K562 (cell line): ENCODE data around the gene SLC37A3. TPM values are rescaled to one million over a fixed set of nuclear protein-coding genes. Genes with fewer than 3 reads are reported as not detected.

Experiments
- ATAC-seq: fragments of 200-7000 bp; cut with Tn5 transposase; 3 replicates; pipeline ENCODE4 v1.9.1; 2020; ENCODE audit warnings: moderate library complexity
- BruUV-seq: library from RNA; stranded (reverse); fragments of 400-500 nt; replicated peaks from 2 replicates; lab custom pipeline; 2021; lab: Mats Ljungman, UMichigan
- CTCF ChIA-PET: fragments of 300-600 bp; formaldehyde crosslinking; extraction: SDS; loops from one replicate; lab custom pipeline; 2021; ENCODE audit warnings: low intra/inter-chr PET ratio; lab: Yijun Ruan, JAX
- POLR2A ChIA-PET: fragments of 300-600, 350-650 bp; sonication (Branson Sonifier 250); formaldehyde crosslinking; extraction: SDS; loops from one replicate; lab custom pipeline; 2021; ENCODE audit warnings: antibody characterized with exemption, inconsistent platforms; lab: Yijun Ruan, JAX
- DNase-seq, 4 experiments: peaks; one replicate each; pipeline versions ENCODE4 v3.0.0 to v3.0.0-alpha.2; 2011 to 2018; ENCODE audit warnings: low spot score in 3 of 4, mixed read lengths in 3 of 4; ENCODE audit errors: extremely low read depth in 1 of 4
- FAIRE-seq: peaks from 2 replicates; lab custom pipeline; 2011; peaks lifted over from hg19 to GRCh38; lab: Jason Lieb, UNC
- H2AFZ ChIP-seq: 2 replicates; pipeline ENCODE4 v1.6.0; 2011; ENCODE audit warnings: low read depth, low read length, control low read depth, inconsistent platforms
- H3K27ac ChIP-seq: fragments of 200-600 bp; 3 replicates; pipeline ENCODE4 v1.8.0; 2011; ENCODE audit warnings: low read depth, mild to moderate bottlenecking, control low read depth, inconsistent platforms, low read length, moderate library complexity, mixed read lengths; ENCODE audit errors: extremely low read depth
- H3K27me3 ChIP-seq, 2 experiments: fragments of 300-600 bp in 1 of 2; 2 replicates in 1 of 2; 3 replicates in 1 of 2; pipeline versions ENCODE4 v1.6.0 to v1.8.0; 2011; ENCODE audit warnings: inconsistent platforms in 2 of 2, low read length in 2 of 2, mild to moderate bottlenecking in 1 of 2, mixed read lengths in 1 of 2, moderate library complexity in 1 of 2; ENCODE audit not compliant: control insufficient read depth in 2 of 2, insufficient read depth in 2 of 2
- H3K36me3 ChIP-seq: fragments of 300-600 bp; 3 replicates; pipeline ENCODE4 v1.8.0; 2011; ENCODE audit warnings: mild to moderate bottlenecking, low read length, inconsistent platforms; ENCODE audit not compliant: control insufficient read depth, insufficient read depth
- H3K4me1 ChIP-seq, 2 experiments: fragments of 200-600 bp in 1 of 2; replicated peaks in 1 of 2; 2 replicates in 1 of 2; 3 replicates in 1 of 2; pipeline versions ENCODE4 v1.5.1 to v1.8.0; 2011; ENCODE audit warnings: inconsistent platforms in 2 of 2, low read length in 2 of 2, mild to moderate bottlenecking in 1 of 2, mixed read lengths in 1 of 2, moderate library complexity in 1 of 2; ENCODE audit not compliant: control insufficient read depth in 2 of 2, insufficient read depth in 2 of 2
- H3K4me2 ChIP-seq: 2 replicates; pipeline ENCODE4 v1.6.1; 2011; ENCODE audit warnings: low read length, control low read depth, inconsistent platforms, mixed read lengths; ENCODE audit not compliant: insufficient read depth
- H3K4me3 ChIP-seq: fragments of 200-600 bp; sonication (generic), shearing (Covaris generic); 2 replicates; pipeline ENCODE4 v1.5.1; 2016; ENCODE audit warnings: control low read depth, inconsistent platforms
- H3K79me2 ChIP-seq: fragments of 200-600 bp; 3 replicates; pipeline ENCODE4 v1.8.0; 2011; ENCODE audit warnings: low read length, inconsistent platforms; ENCODE audit not compliant: control insufficient read depth, insufficient read depth
- H3K9ac ChIP-seq, 2 experiments: 2 replicates each; pipeline versions ENCODE4 v1.6.0 to v1.6.1; 2011; ENCODE audit warnings: low read depth in 2 of 2, low read length in 2 of 2, control low read depth in 1 of 2, inconsistent platforms in 1 of 2, mild to moderate bottlenecking in 1 of 2, mixed read lengths in 1 of 2; ENCODE audit not compliant: insufficient read depth in 1 of 2
- H3K9me1 ChIP-seq: one replicate; pipeline ENCODE4 v1.6.0; 2011; ENCODE audit warnings: inconsistent platforms, mild to moderate bottlenecking, low read length, moderate library complexity; ENCODE audit not compliant: control insufficient read depth, insufficient read depth
- H3K9me3 ChIP-seq: replicated peaks from 2 replicates; pipeline ENCODE4 v1.5.1; 2011; ENCODE audit warnings: low read depth, low read length, inconsistent platforms; ENCODE audit not compliant: control insufficient read depth, insufficient read depth
- H4K20me1 ChIP-seq: replicated peaks from 2 replicates; pipeline ENCODE4 v1.6.1; 2011; ENCODE audit warnings: low read length, inconsistent platforms, mixed read lengths; ENCODE audit not compliant: control insufficient read depth, insufficient read depth
- AFF1 ChIP-seq, 2 experiments: fragments of 450-650 bp; IDR thresholded peaks; 2 replicates each; pipeline ENCODE4 v1.6.1; 2018; ENCODE audit warnings: mild to moderate bottlenecking in 2 of 2, low read depth in 1 of 2; ENCODE audit not compliant: partially characterized antibody in 2 of 2
- E4F1 ChIP-seq: fragments of 250-450 bp; sonication (Bioruptor Pico); IDR thresholded peaks from 2 replicates; pipeline ENCODE4 v1.5.0; 2021; ENCODE audit warnings: mild to moderate bottlenecking, borderline replicate concordance
- HCFC1 ChIP-seq: IDR thresholded peaks from 2 replicates; pipeline ENCODE4 v1.6.1; 2012; ENCODE audit warnings: low read depth, low read length, improper control_type of control experiment
- HNRNPK ChIP-seq: fragments of 200-400 bp; formaldehyde crosslinking; IDR thresholded peaks from one replicate; pipeline ENCODE4 v1.6.1; 2018; ENCODE audit warnings: mild to moderate bottlenecking, low read depth, low read length; ENCODE audit not compliant: poor library complexity, severe bottlenecking
- SLC30A9 ChIP-seq: fragments of 250-450 bp; sonication (Bioruptor Pico); IDR thresholded peaks from 2 replicates; pipeline ENCODE4 v1.8.0; 2022; ENCODE audit warnings: mild to moderate bottlenecking, moderate library complexity
- ZKSCAN3 ChIP-seq: fragments of 250-450 bp; sonication (Bioruptor Pico); IDR thresholded peaks from 2 replicates; pipeline ENCODE4 v1.4.0; 2020
- WGBS: fragments of 100-300 bp; shearing (Covaris generic); methylation state at CpG from one replicate; pipeline ENCODE4 v1.1.6; 2016; ENCODE audit warnings: low coverage, mixed read lengths; ENCODE audit not compliant: insufficient coverage; ENCODE audit errors: missing lambda C conversion rate; 5-methylcytosine and 5-hydroxymethylcytosine counted together
- in situ Hi-C: fragments of 300-500 bp; cut with MboI; formaldehyde crosslinking; loops from 4 replicates; pipeline ENCODE4 v1.15.0; 2018; ENCODE audit warnings: inconsistent platforms, mixed read lengths
- intact Hi-C: fragments of 100-400 bp; cut with micrococcal nuclease; formaldehyde crosslinking; loops from 2 replicates; pipeline ENCODE4 v1.14.2; 2022
- polyA plus RNA-seq, 8 experiments: library from polyadenylated mRNA; depleted of rRNA in 4 of 8; stranded (reverse) in 5 of 8; unstranded in 3 of 8; fragments of >200 nt; fragmentation: Nextera tagmentation in 2 of 8; fragmentation: Illumina TruSeq in 1 of 8; extraction: Ambion mirVana in 2 of 8; extraction: Trizol in 1 of 8; gene quantifications; 2 replicates each; pipeline versions ENCODE4 v1.2.1 to v1.2.3, GENCODE V29; 2011 to 2014; ENCODE audit warnings: inconsistent platforms in 1 of 8, missing spikeins in 1 of 8
- total RNA-seq, 7 experiments: library from RNA; depleted of rRNA in 6 of 7; stranded (reverse); fragments of >200 nt in 6 of 7; fragmentation: Illumina TruSeq in 2 of 7; extraction: Trizol in 2 of 7; gene quantifications; 2 replicates each; pipeline versions ENCODE4 v1.2.1 to v1.2.3, GENCODE V29; 2011 to 2021; ENCODE audit warnings: low replicate concordance in 1 of 7
- TF ChIP-seq, protein P1 (sequence below), 2 experiments: fragments of 450-650 bp in 1 of 2; IDR thresholded peaks; 2 replicates each; pipeline ENCODE4 v1.6.1; 2011 to 2017; ENCODE audit warnings: low read depth in 2 of 2, antibody characterized with exemption in 1 of 2, borderline replicate concordance in 1 of 2, low read length in 1 of 2, mild to moderate bottlenecking in 1 of 2, mixed read lengths in 1 of 2; ENCODE audit not compliant: control insufficient read depth in 1 of 2

SLC37A3 gene
- total and polyA plus RNA-seq, 9 of the 15 experiments (the other 6 are each of a cell fraction or from before 2014, with no cell fraction given), result 11.7 to 59.1 (median 26.8) TPM

GRCh38 chr7:140349144-140349771 is 49.1 kb downstream of the SLC37A3 start (continued):
- TF ChIP-seq, protein P1, sequence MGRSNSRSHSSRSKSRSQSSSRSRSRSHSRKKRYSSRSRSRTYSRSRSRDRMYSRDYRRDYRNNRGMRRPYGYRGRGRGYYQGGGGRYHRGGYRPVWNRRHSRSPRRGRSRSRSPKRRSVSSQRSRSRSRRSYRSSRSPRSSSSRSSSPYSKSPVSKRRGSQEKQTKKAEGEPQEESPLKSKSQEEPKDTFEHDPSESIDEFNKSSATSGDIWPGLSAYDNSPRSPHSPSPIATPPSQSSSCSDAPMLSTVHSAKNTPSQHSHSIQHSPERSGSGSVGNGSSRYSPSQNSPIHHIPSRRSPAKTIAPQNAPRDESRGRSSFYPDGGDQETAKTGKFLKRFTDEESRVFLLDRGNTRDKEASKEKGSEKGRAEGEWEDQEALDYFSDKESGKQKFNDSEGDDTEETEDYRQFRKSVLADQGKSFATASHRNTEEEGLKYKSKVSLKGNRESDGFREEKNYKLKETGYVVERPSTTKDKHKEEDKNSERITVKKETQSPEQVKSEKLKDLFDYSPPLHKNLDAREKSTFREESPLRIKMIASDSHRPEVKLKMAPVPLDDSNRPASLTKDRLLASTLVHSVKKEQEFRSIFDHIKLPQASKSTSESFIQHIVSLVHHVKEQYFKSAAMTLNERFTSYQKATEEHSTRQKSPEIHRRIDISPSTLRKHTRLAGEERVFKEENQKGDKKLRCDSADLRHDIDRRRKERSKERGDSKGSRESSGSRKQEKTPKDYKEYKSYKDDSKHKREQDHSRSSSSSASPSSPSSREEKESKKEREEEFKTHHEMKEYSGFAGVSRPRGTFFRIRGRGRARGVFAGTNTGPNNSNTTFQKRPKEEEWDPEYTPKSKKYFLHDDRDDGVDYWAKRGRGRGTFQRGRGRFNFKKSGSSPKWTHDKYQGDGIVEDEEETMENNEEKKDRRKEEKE (IDR thresholded peaks at IDR 0.05; ENCODE audit: borderline replicate concordance in 1 of 2, control insufficient read depth in 1 of 2, low read depth in 2 of 2, low read length in 1 of 2), result no peak
- TF ChIP-seq SLC30A9 (CRISPR knock-in tag) (no peak), HNRNPK (no peak)

- Histone ChIP-seq H3K9ac (no peak overlapping the region), H3K9me1 (no peaks in the 10 kb centered on the region), H3K4me3 (no peak overlapping the region), H2AFZ (no peak overlapping the region), H4K20me1 (no peaks in the 10 kb centered on the region), H3K36me3 (peaks cover 81% of the 10 kb centered on the region), H3K4me1 (no peaks in the 10 kb centered on the region), H3K4me2 (no peak overlapping the region), H3K27ac (no peak overlapping the region), H3K27me3 (no peaks in the 10 kb centered on the region), H3K79me2 (no peaks in the 10 kb centered on the region), H3K9me3 (no peaks in the 10 kb centered on the region)
- FAIRE-seq, result no peak
- no peak for DNase-seq
- in situ Hi-C loops, result no loop called here
- intact Hi-C loops, result no loop called here
- CTCF ChIA-PET, result no interaction called here
- no TSS peak for BruUV-seq
- POLR2A ChIA-PET, result interaction anchor here (0.6 kb wide), 1 partner anchor 1008 kb away, joined by 3 read pairs; no protein-coding TSS in a partner anchor
- no peak for ATAC-seq
- 92% methylated on average over 13 of the region's 13 CpGs for WGBS
- no peak for TF ChIP-seq HCFC1
- no peak for TF ChIP-seq AFF1 (IDR thresholded peaks at IDR 0.05; ENCODE audit: low read depth in 1 of 2, partially characterized antibody in 2 of 2)
- TF ChIP-seq ZKSCAN3, result no peak
- TF ChIP-seq E4F1, result no peak
Observed at GRCh38 chr7:140348161-140348849, 50.0 kb downstream of the SLC37A3 start.
